Esophagus squamous epithelium (tissue), 5 donors: ENCODE results near the gene SCN11A. TPM values are rescaled to one million over a fixed set of nuclear protein-coding genes. Genes with fewer than 3 reads are reported as not detected.

Experiments
- DNase-seq: peaks from one replicate; lab custom pipeline; 2025; lab: John Stamatoyannopoulos, UW
- H3K27ac ChIP-seq, 4 donors: fragments of 200-600 bp; sonication (generic); one replicate each; pipeline ENCODE4 v1.5.1; 2016 to 2019; ENCODE audit warnings: mild to moderate bottlenecking in 1 of 4
- H3K27me3 ChIP-seq, 4 donors: fragments of 200-600 bp; sonication (generic); 1 replicate in 3 of 4; 2 replicates in 1 of 4; pipeline versions ENCODE4 v1.5.1 to v1.6.0; 2017 to 2021; ENCODE audit warnings: antibody characterized with exemption in 1 of 4
- H3K36me3 ChIP-seq, 3 donors: fragments of 200-600 bp; sonication (generic); one replicate each; pipeline ENCODE4 v1.5.1; 2016 to 2019
- H3K4me1 ChIP-seq, 3 donors: fragments of 200-600 bp; sonication (generic); one replicate each; pipeline ENCODE4 v1.5.1; 2017 to 2019
- H3K4me3 ChIP-seq, 4 donors: fragments of 200-600 bp; sonication (generic); 1 replicate in 3 of 4; 2 replicates in 1 of 4; pipeline ENCODE4 v1.5.1; 2016 to 2019; ENCODE audit warnings: mild to moderate bottlenecking in 2 of 4, moderate library complexity in 1 of 4
- H3K9me3 ChIP-seq, 3 donors: fragments of 200-600 bp; sonication (generic); one replicate each; pipeline ENCODE4 v1.5.1; 2016 to 2019
- CTCF ChIP-seq, 6 experiments: fragments of 450-650 bp in 4 of 6; fragments of 200-600 bp in 2 of 6; sonication (generic) in 2 of 6; IDR thresholded peaks; one replicate each; pipeline ENCODE4 v1.5.1; 2016 to 2019; ENCODE audit warnings: antibody characterized with exemption in 6 of 6, mild to moderate bottlenecking in 4 of 6, moderate library complexity in 4 of 6
- POLR2A ChIP-seq, 4 donors: fragments of 450-650 bp; IDR thresholded peaks; one replicate each; pipeline ENCODE4 v1.6.1; 2017; ENCODE audit warnings: antibody characterized with exemption in 4 of 4, mild to moderate bottlenecking in 4 of 4, moderate library complexity in 3 of 4
- WGBS, 2 donors: methylation state at CpG; one replicate each; pipeline ENCODE4 v1.1.5; 2018; 5-methylcytosine and 5-hydroxymethylcytosine counted together
- intact Hi-C: fragments of 100-400 bp; cut with DNase I; formaldehyde crosslinking; loops from one replicate; pipeline ENCODE4 v1.15.0; 2022
- total RNA-seq, 4 donors: library from RNA; depleted of rRNA; stranded (reverse); fragments of >200 nt; gene quantifications; one replicate each; pipeline ENCODE4 v1.1.0, GENCODE V29; 2016
- donor health status: DM: yes; HTN: yes; CAD: no.

The SCN11A gene
- total RNA-seq, 4 donors from 2014 or later, result under 0.01 to 0.04 TPM; not detected in 2

DNA sequence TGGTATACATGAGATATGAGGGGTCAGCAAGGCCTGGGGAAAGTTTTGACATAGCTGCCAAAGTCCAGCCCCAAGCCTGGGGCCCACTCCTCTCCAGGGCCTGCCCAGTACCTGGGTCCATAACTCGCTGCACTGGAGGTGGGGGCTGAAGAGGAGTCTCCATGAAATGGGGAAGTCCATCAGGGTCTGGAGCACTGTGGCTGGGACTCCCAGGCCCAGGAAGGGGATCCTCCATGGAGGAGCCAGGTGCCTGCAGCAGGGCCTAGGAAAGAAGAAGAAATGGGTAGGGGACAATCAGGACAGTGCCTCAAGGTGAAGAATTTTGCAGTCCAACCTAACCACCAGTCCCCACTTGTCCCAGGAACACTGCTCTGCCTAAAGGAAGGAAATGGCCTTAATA is 47.5 kb upstream of the SCN11A start:
- no peak overlapping the region for H3K27ac ChIP-seq

GRCh38 chr3:39098473-39099000 is 46.8 kb upstream of the SCN11A start:
- 90 to 92% methylated on average over 4 to 6 of the region's 8 CpGs for WGBS, 2 donors
- no peaks in the 10 kb centered on the region for H3K9me3 ChIP-seq
- no peak overlapping the region for H3K4me3 ChIP-seq
- H3K4me1 ChIP-seq, result peaks cover 0 to 26% (median 8%) of the 10 kb centered on the region in 3 donors
- peaks cover 29 to 82% (median 41%) of the 10 kb centered on the region in 3 donors for H3K36me3 ChIP-seq
- DNase-seq, result no peak
- intact Hi-C loops, result no loop called here
- TF ChIP-seq CTCF (IDR thresholded peaks at IDR 0.05) (no peak), POLR2A (IDR thresholded peaks at IDR 0.05) (no peak)
- H3K27ac ChIP-seq, result no peak overlapping the region
- no peaks in the 10 kb centered on the region for H3K27me3 ChIP-seq

More for the DNA sequence above, 47.5 kb upstream of the SCN11A start:
- Histone ChIP-seq H3K27me3 (no peaks in the 10 kb centered on the region), H3K36me3 (peaks cover 29 to 75% (median 35%) of the 10 kb centered on the region in 3 donors), H3K9me3 (no peaks in the 10 kb centered on the region), H3K4me1 (peaks cover 3 to 33% (median 8%) of the 10 kb centered on the region in 3 donors), H3K4me3 (no peak overlapping the region)
- no peak for DNase-seq
- TF ChIP-seq POLR2A (IDR thresholded peaks at IDR 0.05) (no peak), CTCF (IDR thresholded peaks at IDR 0.05) (no peak)
- intact Hi-C loops, result no loop called here
- WGBS, 2 donors, result 100% methylated on average over 1 of the region's 1 CpG; no CpG with 5 or more reads in 1 of the 2 donors

GRCh38 chr3:39097716-39098472 is 46.1 kb upstream of the SCN11A start:
- DNase-seq, result no peak
- Histone ChIP-seq H3K4me1 (peaks cover 0 to 20% (median 8%) of the 10 kb centered on the region in 3 donors), H3K27me3 (no peaks in the 10 kb centered on the region), H3K27ac (no peak overlapping the region), H3K9me3 (no peaks in the 10 kb centered on the region), H3K4me3 (no peak overlapping the region), H3K36me3 (peaks cover 29 to 84% (median 47%) of the 10 kb centered on the region in 3 donors)
- intact Hi-C loops, result no loop called here
- WGBS, 2 donors, result 72 to 90% methylated on average over 2 to 5 of the region's 8 CpGs
- TF ChIP-seq CTCF (IDR thresholded peaks at IDR 0.05) (no peak), POLR2A (IDR thresholded peaks at IDR 0.05) (no peak)

GRCh38 chr3:39096775-39097174 is 45.0 kb upstream of the SCN11A start:
- no peak for DNase-seq

More at GRCh38 chr3:39096775-39097174, 45.0 kb upstream of the SCN11A start:
- Histone ChIP-seq H3K4me1 (peaks cover 0 to 9% (median 8%) of the 10 kb centered on the region in 3 donors), H3K27ac (peak overlapping the region in 2 of 4 donors; percentile 5 to 19), H3K27me3 (no peaks in the 10 kb centered on the region), H3K36me3 (peaks cover 35 to 92% (median 48%) of the 10 kb centered on the region in 3 donors), H3K9me3 (no peaks in the 10 kb centered on the region), H3K4me3 (no peak overlapping the region)
- 53 to 62% methylated on average over 3 of the region's 3 CpGs for WGBS, 2 donors
- intact Hi-C loops, result no loop called here
- no peak for TF ChIP-seq POLR2A (IDR thresholded peaks at IDR 0.05)
- no peak for TF ChIP-seq CTCF (IDR thresholded peaks at IDR 0.05)
